ENCODE measurements around the gene SNRNP25. TPM values are rescaled to one million over a fixed set of nuclear protein-coding genes. Genes with fewer than 3 reads are reported as not detected.
A peak's percentile ranks its signal among the peaks of the same experiment; 100 is the strongest.

SNRNP25 gene
- total and polyA plus RNA-seq, 2 donors (not counting 1 experiment from before 2014, with no cell fraction given) = 25.5 to 32.8 TPM

- Mint-ChIP-seq H3K4me3 (no peak overlapping the region), H3K9me3 (ENCODE audit: insufficient read depth) (no peaks in the 10 kb centered on the region), H3K4me1 (peaks cover 24% of the 10 kb centered on the region), H3K27me3 (peaks cover 23% of the 10 kb centered on the region), H3K27ac (no peak overlapping the region)
- Histone ChIP-seq H3K27me3 (replicated peaks in 1 of 4; ENCODE audit: control extremely low read depth in 1 of 4, control insufficient read depth in 3 of 4, insufficient read depth in 4 of 4, low read length in 3 of 4) (peaks cover 0 to 42% (median 19%) of the 10 kb centered on the region in 4 experiments), H2AFZ (ENCODE audit: insufficient read depth, low read depth, low read length, poor library complexity, severe bottlenecking) (no peak overlapping the region), H3K4me3 (ENCODE audit: control extremely low read depth in 1 of 5, extremely low read depth in 1 of 5, insufficient read depth in 1 of 5, low read depth in 2 of 5, low read length in 4 of 5) (no peak overlapping the region), H3K4me2 (replicated peaks; ENCODE audit: low read depth, low read length, poor library complexity, severe bottlenecking) (no peak overlapping the region), H3K79me2 (ENCODE audit: control insufficient read depth, insufficient read depth, low read length) (peaks cover 20% of the 10 kb centered on the region), H3K9ac (ENCODE audit: low read length) (no peak overlapping the region), H3K27ac (ENCODE audit: low read length in 2 of 2) (no peak overlapping the region), H3K9me3 (ENCODE audit: control extremely low read depth in 1 of 3, control insufficient read depth in 2 of 3, insufficient read depth in 1 of 3, low read length in 2 of 3) (no peaks in the 10 kb centered on the region), H4K20me1 (ENCODE audit: control insufficient read depth, insufficient read depth, low read length, poor library complexity, severe bottlenecking) (no peaks in the 10 kb centered on the region), H3K36me3 (replicated peaks in 1 of 2; ENCODE audit: control extremely low read depth in 1 of 2, control insufficient read depth in 1 of 2, extremely low read depth in 1 of 2, insufficient read depth in 2 of 2, low read length in 1 of 2) (no peaks in the 10 kb centered on the region), H3K4me1 (ENCODE audit: control insufficient read depth in 2 of 2, insufficient read depth in 2 of 2, low read length in 2 of 2) (peaks cover 35 to 36% of the 10 kb centered on the region in 2 donors)
- ChIA-PET POLR2A (interaction anchor here (0.8 to 1.2 kb wide), 2 partner anchors 11 to 288 kb away, joined by 3 read pairs; no protein-coding TSS in a partner anchor), CTCF (interaction anchor here (3.0 to 14.6 kb wide), 2 partner anchors 8 to 23 kb away, joined by 22 to 401 read pairs; no protein-coding TSS in a partner anchor)
- TF ChIP-seq EZH2 (IDR thresholded peaks at IDR 0.05; ENCODE audit: borderline replicate concordance, insufficient read depth, low read depth, low read length, poor library complexity, severe bottlenecking) = no peak
- TF ChIP-seq, protein P1, sequence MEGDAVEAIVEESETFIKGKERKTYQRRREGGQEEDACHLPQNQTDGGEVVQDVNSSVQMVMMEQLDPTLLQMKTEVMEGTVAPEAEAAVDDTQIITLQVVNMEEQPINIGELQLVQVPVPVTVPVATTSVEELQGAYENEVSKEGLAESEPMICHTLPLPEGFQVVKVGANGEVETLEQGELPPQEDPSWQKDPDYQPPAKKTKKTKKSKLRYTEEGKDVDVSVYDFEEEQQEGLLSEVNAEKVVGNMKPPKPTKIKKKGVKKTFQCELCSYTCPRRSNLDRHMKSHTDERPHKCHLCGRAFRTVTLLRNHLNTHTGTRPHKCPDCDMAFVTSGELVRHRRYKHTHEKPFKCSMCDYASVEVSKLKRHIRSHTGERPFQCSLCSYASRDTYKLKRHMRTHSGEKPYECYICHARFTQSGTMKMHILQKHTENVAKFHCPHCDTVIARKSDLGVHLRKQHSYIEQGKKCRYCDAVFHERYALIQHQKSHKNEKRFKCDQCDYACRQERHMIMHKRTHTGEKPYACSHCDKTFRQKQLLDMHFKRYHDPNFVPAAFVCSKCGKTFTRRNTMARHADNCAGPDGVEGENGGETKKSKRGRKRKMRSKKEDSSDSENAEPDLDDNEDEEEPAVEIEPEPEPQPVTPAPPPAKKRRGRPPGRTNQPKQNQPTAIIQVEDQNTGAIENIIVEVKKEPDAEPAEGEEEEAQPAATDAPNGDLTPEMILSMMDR (IDR thresholded peaks at IDR 0.05) = no peak
- ATAC-seq (ENCODE audit: low read depth) (no peak), DNase-seq (no peak)
- 92% methylated on average over 11 of the region's 12 CpGs for WGBS (ENCODE audit: insufficient coverage)
- intact Hi-C loops (cut with micrococcal nuclease) = no loop called here
Observed at GRCh38 chr16:74051-74746, 20.6 kb downstream of the SNRNP25 start.

- Histone ChIP-seq H3K79me2 (ENCODE audit: control insufficient read depth, insufficient read depth, low read length) (peaks cover 25% of the 10 kb centered on the region), H3K9ac (ENCODE audit: low read length) (no peak overlapping the region), H3K4me2 (replicated peaks; ENCODE audit: low read depth, low read length, poor library complexity, severe bottlenecking) (no peak overlapping the region), H3K27me3 (replicated peaks in 1 of 4; ENCODE audit: control extremely low read depth in 1 of 4, control insufficient read depth in 3 of 4, insufficient read depth in 4 of 4, low read length in 3 of 4) (peaks cover 0 to 42% (median 19%) of the 10 kb centered on the region in 4 experiments), H3K4me3 (ENCODE audit: control extremely low read depth in 1 of 5, extremely low read depth in 1 of 5, insufficient read depth in 1 of 5, low read depth in 2 of 5, low read length in 4 of 5) (no peak overlapping the region), H3K9me3 (ENCODE audit: control extremely low read depth in 1 of 3, control insufficient read depth in 2 of 3, insufficient read depth in 1 of 3, low read length in 2 of 3) (no peaks in the 10 kb centered on the region), H3K36me3 (replicated peaks in 1 of 2; ENCODE audit: control extremely low read depth in 1 of 2, control insufficient read depth in 1 of 2, extremely low read depth in 1 of 2, insufficient read depth in 2 of 2, low read length in 1 of 2) (peaks cover 0 to 5% of the 10 kb centered on the region in 2 experiments), H2AFZ (ENCODE audit: insufficient read depth, low read depth, low read length, poor library complexity, severe bottlenecking) (no peak overlapping the region), H3K27ac (ENCODE audit: low read length in 2 of 2) (no peak overlapping the region), H3K4me1 (ENCODE audit: control insufficient read depth in 2 of 2, insufficient read depth in 2 of 2, low read length in 2 of 2) (peaks cover 36 to 37% of the 10 kb centered on the region in 2 donors), H4K20me1 (ENCODE audit: control insufficient read depth, insufficient read depth, low read length, poor library complexity, severe bottlenecking) (no peaks in the 10 kb centered on the region)
- TF ChIP-seq, protein P1 (IDR thresholded peaks at IDR 0.05) = no peak
- TF ChIP-seq EZH2 (IDR thresholded peaks at IDR 0.05; ENCODE audit: borderline replicate concordance, insufficient read depth, low read depth, low read length, poor library complexity, severe bottlenecking) = no peak
- H3K27me3 Mint-ChIP-seq = peaks cover 19% of the 10 kb centered on the region
- ChIA-PET CTCF (interaction anchor here (1.0 to 14.6 kb wide), 3 partner anchors 9 to 22 kb away, joined by 3 to 401 read pairs (median 22); no protein-coding TSS in a partner anchor), POLR2A (no interaction called here)
- intact Hi-C loops (cut with micrococcal nuclease) = no loop called here
- no peak overlapping the region for H3K4me3 Mint-ChIP-seq
- no peak for DNase-seq
- no peaks in the 10 kb centered on the region for H3K9me3 Mint-ChIP-seq (ENCODE audit: insufficient read depth)
- no peak for ATAC-seq (ENCODE audit: low read depth)
- 92% methylated on average over 15 of the region's 16 CpGs for WGBS (ENCODE audit: insufficient coverage)
- H3K4me1 Mint-ChIP-seq = peaks cover 28% of the 10 kb centered on the region
- H3K27ac Mint-ChIP-seq = peak overlapping the region; percentile 7
Observed at GRCh38 chr16:74747-75334, 21.2 kb downstream of the SNRNP25 start.

All from B cell (primary cell).